Stimulated activated CD4-positive, alpha-beta T cell treated with anti-CD3 and anti-CD28 coated beads, TNF-alpha, amount 100 ng/mL, for 4 hours (primary cell): ENCODE measurements around the gene IMPG2.

Experiments
- DNase-seq, 3 experiments: peaks; one replicate each; pipeline ENCODE4 v3.0.0-alpha.2; 2020; ENCODE audit warnings: low read depth in 3 of 3

Gene IMPG2

DNA sequence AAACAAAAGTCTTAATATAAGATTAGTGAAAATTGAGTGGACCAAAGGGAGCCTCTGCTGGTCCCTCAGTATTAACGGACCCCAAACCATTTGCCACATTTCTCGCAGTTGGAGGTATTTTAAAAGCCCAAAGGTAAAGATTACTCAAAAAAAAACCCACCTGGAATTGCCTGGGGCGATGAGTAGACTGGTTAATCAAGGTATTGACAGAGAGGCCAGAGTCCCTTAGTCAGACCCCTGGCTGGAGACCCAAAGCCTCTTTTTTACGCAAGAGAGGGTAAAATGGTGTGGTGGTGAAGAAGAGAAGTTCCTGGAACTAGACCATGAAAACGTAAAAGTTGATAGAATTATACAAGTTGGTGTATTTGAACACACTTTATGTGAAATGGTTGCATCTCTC is 137.2 kb downstream of the IMPG2 start:
- DNase-seq: no peak

GRCh38 chr3:101182734-101183133 is 137.6 kb downstream of the IMPG2 start:
- DNase-seq: no peak

- DNase-seq: no peak
Measured at GRCh38 chr3:101181801-101182200, 138.6 kb downstream of the IMPG2 start.

- no peak for DNase-seq
Measured at GRCh38 chr3:101179637-101180036, 140.7 kb downstream of the IMPG2 start.

- DNase-seq: no peak
Measured at GRCh38 chr3:101177577-101177976, 142.8 kb downstream of the IMPG2 start.
